Measurements from ENCODE around the gene BATF.

BATF gene

GRCh38 chr14:75545907-75546306 lies 23.6 kb downstream of the BATF start:
- no peak overlapping the region for H3K27ac ChIP-seq
- TF ChIP-seq ZFX (IDR thresholded peaks at IDR 0.05; ENCODE audit: borderline replicate concordance), result no peak
- no peak for TF ChIP-seq CTCF (IDR thresholded peaks at IDR 0.05)

- no peak for TF ChIP-seq CTCF (IDR thresholded peaks at IDR 0.05)
- H3K27ac ChIP-seq, result no peak overlapping the region
These were observed 25.4 kb downstream of the BATF start for GRCh38 chr14:75547552-75548250.

- TF ChIP-seq ZFX (IDR thresholded peaks at IDR 0.05; ENCODE audit: borderline replicate concordance) (no peak), CTCF (IDR thresholded peaks at IDR 0.05) (no peak)
- H3K27ac ChIP-seq, result no peak overlapping the region
These were observed 26.3 kb downstream of the BATF start for GRCh38 chr14:75548544-75548943.

- TF ChIP-seq CTCF (IDR thresholded peaks at IDR 0.05) (no peak), ZFX (IDR thresholded peaks at IDR 0.05; ENCODE audit: borderline replicate concordance) (no peak)
- no peak overlapping the region for H3K27ac ChIP-seq
These were observed 26.9 kb downstream of the BATF start for GRCh38 chr14:75549169-75549568.

- no peak for TF ChIP-seq CTCF (IDR thresholded peaks at IDR 0.05)
- TF ChIP-seq ZFX (IDR thresholded peaks at IDR 0.05; ENCODE audit: borderline replicate concordance), result no peak
- no peak overlapping the region for H3K27ac ChIP-seq
These were observed 28.8 kb downstream of the BATF start for GRCh38 chr14:75551021-75551420.

GRCh38 chr14:75553157-75553556 lies 30.9 kb downstream of the BATF start:
- TF ChIP-seq ZFX (IDR thresholded peaks at IDR 0.05; ENCODE audit: borderline replicate concordance) (no peak), CTCF (IDR thresholded peaks at IDR 0.05) (no peak)
- no peak overlapping the region for H3K27ac ChIP-seq

GRCh38 chr14:75553761-75554364 lies 31.6 kb downstream of the BATF start:
- TF ChIP-seq ZFX (IDR thresholded peaks at IDR 0.05; ENCODE audit: borderline replicate concordance) (no peak), CTCF (IDR thresholded peaks at IDR 0.05) (no peak)
- no peak overlapping the region for H3K27ac ChIP-seq

Data from 22Rv1 (cell line).